GM23338 (cell line): ENCODE data around the gene POLR3G. TPM values are rescaled to one million over a fixed set of nuclear protein-coding genes. Genes with fewer than 3 reads are reported as not detected.

Source experiments
- ATAC-seq: fragments of 200-7000 bp; cut with Tn5 transposase; 3 replicates; pipeline ENCODE4 v1.9.1; 2020
- DNase-seq: peaks from one replicate; pipeline ENCODE4 v3.0.0-alpha.2; 2015; ENCODE audit warnings: low spot score
- H2AFZ ChIP-seq: fragments of 200-600 bp; sonication (generic); 2 replicates; pipeline ENCODE4 v1.8.0; 2016; ENCODE audit warnings: antibody characterized with exemption, mild to moderate bottlenecking, moderate library complexity
- H3F3A ChIP-seq: fragments of 200-600 bp; sonication (generic); replicated peaks from 2 replicates; pipeline ENCODE4 v1.8.0; 2017; ENCODE audit warnings: antibody characterized with exemption, mixed run types, low read depth
- H3K27ac ChIP-seq: fragments of 200-600 bp; sonication (generic); 2 replicates; pipeline ENCODE4 v1.6.1; 2016; ENCODE audit warnings: low read depth
- H3K27me3 ChIP-seq: fragments of 200-600 bp; sonication (generic); 2 replicates; pipeline ENCODE4 v1.8.0; 2016; ENCODE audit warnings: mild to moderate bottlenecking, mixed run types, moderate library complexity; ENCODE audit not compliant: insufficient read depth
- H3K36me3 ChIP-seq: fragments of 200-600 bp; sonication (generic); 2 replicates; pipeline ENCODE4 v1.8.0; 2016; ENCODE audit warnings: mild to moderate bottlenecking; ENCODE audit not compliant: insufficient read depth
- H3K4me1 ChIP-seq: fragments of 200-600 bp; sonication (generic); 2 replicates; pipeline ENCODE4 v1.8.0; 2016; ENCODE audit warnings: mild to moderate bottlenecking, moderate library complexity; ENCODE audit not compliant: insufficient read depth
- H3K4me2 ChIP-seq: fragments of 200-600 bp; sonication (generic); 2 replicates; pipeline ENCODE4 v1.7.1; 2017; ENCODE audit warnings: mixed run types
- H3K4me3 ChIP-seq: fragments of 200-600 bp; sonication (generic); 2 replicates; pipeline ENCODE4 v1.6.1; 2016; ENCODE audit warnings: mixed run types
- H3K79me2 ChIP-seq: fragments of 200-600 bp; sonication (generic); replicated peaks from 2 replicates; pipeline ENCODE4 v1.8.0; 2017; ENCODE audit warnings: mild to moderate bottlenecking; ENCODE audit not compliant: insufficient read depth
- H3K9me2 ChIP-seq: fragments of 200-600 bp; sonication (generic); 2 replicates; pipeline ENCODE4 v1.8.0; 2017; ENCODE audit not compliant: insufficient read depth
- H4K20me1 ChIP-seq: fragments of 200-600 bp; sonication (generic); replicated peaks from 2 replicates; pipeline ENCODE4 v1.8.0; 2017; ENCODE audit warnings: mild to moderate bottlenecking; ENCODE audit not compliant: insufficient read depth
- H3K27ac Mint-ChIP-seq: 2 replicates; pipeline ENCODE4 v1.8.0; 2020; ENCODE audit warnings: inconsistent platforms, mild to moderate bottlenecking, moderate library complexity, mixed read lengths
- H3K27me3 Mint-ChIP-seq: 3 replicates; pipeline ENCODE4 v1.8.0; 2022; ENCODE audit warnings: low read depth, mild to moderate bottlenecking, moderate library complexity, mixed read lengths, inconsistent platforms; ENCODE audit not compliant: insufficient read depth, poor library complexity
- H3K36me3 Mint-ChIP-seq: 3 replicates; pipeline ENCODE4 v1.8.0; 2021; ENCODE audit warnings: low read depth, mild to moderate bottlenecking, inconsistent platforms, moderate library complexity, mixed read lengths
- H3K4me1 Mint-ChIP-seq: 3 replicates; pipeline ENCODE4 v1.8.0; 2020; ENCODE audit warnings: mild to moderate bottlenecking, inconsistent platforms, mixed read lengths
- H3K4me3 Mint-ChIP-seq: 3 replicates; pipeline ENCODE4 v1.8.0; 2021; ENCODE audit warnings: moderate library complexity, mild to moderate bottlenecking, inconsistent platforms, mixed read lengths
- H3K9me3 Mint-ChIP-seq: 3 replicates; pipeline ENCODE4 v1.8.0; 2020; ENCODE audit warnings: moderate library complexity, mild to moderate bottlenecking, inconsistent platforms, mixed read lengths
- CREB1 ChIP-seq: fragments of 250-450 bp; sonication (Bioruptor Pico); IDR thresholded peaks from 2 replicates; pipeline ENCODE4 v1.5.0; 2020; ENCODE audit warnings: low read depth, mild to moderate bottlenecking, moderate library complexity
- EZH2 ChIP-seq: fragments of 200-600 bp; sonication (generic); IDR thresholded peaks from one replicate; pipeline ENCODE4 v1.8.0; 2017; ENCODE audit warnings: antibody characterized with exemption, mild to moderate bottlenecking, low read depth; ENCODE audit not compliant: unreplicated experiment
- EZH2phosphoT487 ChIP-seq: fragments of 200-600 bp; sonication (generic); IDR thresholded peaks from one replicate; pipeline ENCODE4 v1.8.1; 2018; ENCODE audit warnings: antibody characterized with exemption; ENCODE audit not compliant: unreplicated experiment
- JUNB ChIP-seq: IDR thresholded peaks from one replicate; pipeline ENCODE4 v1.6.1; 2016; ENCODE audit warnings: antibody characterized with exemption; ENCODE audit not compliant: unreplicated experiment
- NANOG ChIP-seq: IDR thresholded peaks from 2 replicates; pipeline ENCODE4 v1.6.1; 2016; ENCODE audit warnings: antibody characterized with exemption, borderline replicate concordance
- POLR2AphosphoS5 ChIP-seq: IDR thresholded peaks from 2 replicates; pipeline ENCODE4 v1.6.1; 2016; ENCODE audit warnings: antibody characterized with exemption, low read depth
- STAT1 ChIP-seq: IDR thresholded peaks from one replicate; pipeline ENCODE4 v1.6.1; 2016; ENCODE audit warnings: antibody characterized with exemption; ENCODE audit not compliant: unreplicated experiment
- ZNF114 ChIP-seq: fragments of 250-450 bp; sonication (Bioruptor Pico); IDR thresholded peaks from 2 replicates; pipeline ENCODE4 v1.5.0; 2020; ENCODE audit warnings: mild to moderate bottlenecking, moderate library complexity
- ZNF331 ChIP-seq: fragments of 250-450 bp; sonication (Bioruptor Pico); IDR thresholded peaks from 2 replicates; pipeline ENCODE4 v1.5.0; 2020; ENCODE audit warnings: low read depth, mild to moderate bottlenecking, moderate library complexity
- ZNF462 ChIP-seq: fragments of 250-450 bp; sonication (Bioruptor Pico); IDR thresholded peaks from 2 replicates; pipeline ENCODE4 v1.5.0; 2020; ENCODE audit warnings: mild to moderate bottlenecking, moderate library complexity
- polyA plus RNA-seq: library from polyadenylated mRNA; unstranded; fragments of >200 nt; fragmentation: Nextera tagmentation; extraction: Ambion mirVana; gene quantifications from 2 replicates; pipeline ENCODE4 v1.2.1, GENCODE V29; 2016
- total RNA-seq: library from RNA; depleted of rRNA; stranded (reverse); fragments of >200 nt; shearing (Covaris generic); gene quantifications from 2 replicates; pipeline ENCODE4 v1.2.3, GENCODE V29; 2014
- TF ChIP-seq, protein P1 (sequence below): IDR thresholded peaks from one replicate; pipeline ENCODE4 v1.6.1; 2018; ENCODE audit warnings: antibody characterized with exemption; ENCODE audit not compliant: unreplicated experiment
- TF ChIP-seq, protein P2 (sequence below): IDR thresholded peaks from 2 replicates; pipeline ENCODE4 v1.6.1; 2016; ENCODE audit warnings: antibody characterized with exemption
- TF ChIP-seq, protein P3 (sequence below), 2 experiments: fragments of 200-600 bp in 1 of 2; sonication (generic) in 1 of 2; conservative IDR thresholded peaks; 2 replicates each; pipeline versions ENCODE4 v1.5.1 to v1.6.1; 2016 to 2017; ENCODE audit warnings: antibody characterized with exemption in 2 of 2, low read depth in 2 of 2, mild to moderate bottlenecking in 2 of 2, moderate library complexity in 1 of 2

The POLR3G gene
- total and polyA plus RNA-seq, 2 experiments from 2014 or later = 147 to 376 TPM

DNA sequence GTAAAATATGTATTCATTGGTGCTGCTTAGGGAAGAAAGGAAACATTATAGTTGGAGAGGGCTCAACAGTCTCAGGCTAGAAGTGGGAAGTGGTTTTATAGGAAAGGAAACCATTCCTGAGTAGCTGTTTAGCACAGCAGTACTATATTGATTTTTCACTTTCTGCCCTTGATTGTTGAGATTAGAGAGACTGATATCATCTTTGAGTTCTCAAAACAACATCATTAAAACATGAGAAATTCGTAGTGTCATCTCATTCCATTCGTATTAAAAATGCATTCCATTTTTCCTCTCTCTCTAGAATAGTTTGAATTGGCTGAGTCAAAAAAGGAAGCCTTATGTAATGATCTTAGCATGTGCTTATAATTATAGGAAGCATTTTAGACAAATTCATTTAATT, 14.1 kb downstream of the POLR3G start:
- H3K36me3 Mint-ChIP-seq = peaks cover 86% of the 10 kb centered on the region
- 0 out of 2 replicates have a peak, but pooled peaks cover 7% of the 10 kb centered on the region for H4K20me1 ChIP-seq
- TF ChIP-seq, protein P1, sequence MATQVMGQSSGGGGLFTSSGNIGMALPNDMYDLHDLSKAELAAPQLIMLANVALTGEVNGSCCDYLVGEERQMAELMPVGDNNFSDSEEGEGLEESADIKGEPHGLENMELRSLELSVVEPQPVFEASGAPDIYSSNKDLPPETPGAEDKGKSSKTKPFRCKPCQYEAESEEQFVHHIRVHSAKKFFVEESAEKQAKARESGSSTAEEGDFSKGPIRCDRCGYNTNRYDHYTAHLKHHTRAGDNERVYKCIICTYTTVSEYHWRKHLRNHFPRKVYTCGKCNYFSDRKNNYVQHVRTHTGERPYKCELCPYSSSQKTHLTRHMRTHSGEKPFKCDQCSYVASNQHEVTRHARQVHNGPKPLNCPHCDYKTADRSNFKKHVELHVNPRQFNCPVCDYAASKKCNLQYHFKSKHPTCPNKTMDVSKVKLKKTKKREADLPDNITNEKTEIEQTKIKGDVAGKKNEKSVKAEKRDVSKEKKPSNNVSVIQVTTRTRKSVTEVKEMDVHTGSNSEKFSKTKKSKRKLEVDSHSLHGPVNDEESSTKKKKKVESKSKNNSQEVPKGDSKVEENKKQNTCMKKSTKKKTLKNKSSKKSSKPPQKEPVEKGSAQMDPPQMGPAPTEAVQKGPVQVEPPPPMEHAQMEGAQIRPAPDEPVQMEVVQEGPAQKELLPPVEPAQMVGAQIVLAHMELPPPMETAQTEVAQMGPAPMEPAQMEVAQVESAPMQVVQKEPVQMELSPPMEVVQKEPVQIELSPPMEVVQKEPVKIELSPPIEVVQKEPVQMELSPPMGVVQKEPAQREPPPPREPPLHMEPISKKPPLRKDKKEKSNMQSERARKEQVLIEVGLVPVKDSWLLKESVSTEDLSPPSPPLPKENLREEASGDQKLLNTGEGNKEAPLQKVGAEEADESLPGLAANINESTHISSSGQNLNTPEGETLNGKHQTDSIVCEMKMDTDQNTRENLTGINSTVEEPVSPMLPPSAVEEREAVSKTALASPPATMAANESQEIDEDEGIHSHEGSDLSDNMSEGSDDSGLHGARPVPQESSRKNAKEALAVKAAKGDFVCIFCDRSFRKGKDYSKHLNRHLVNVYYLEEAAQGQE = no peak
- TF ChIP-seq, protein P2, sequence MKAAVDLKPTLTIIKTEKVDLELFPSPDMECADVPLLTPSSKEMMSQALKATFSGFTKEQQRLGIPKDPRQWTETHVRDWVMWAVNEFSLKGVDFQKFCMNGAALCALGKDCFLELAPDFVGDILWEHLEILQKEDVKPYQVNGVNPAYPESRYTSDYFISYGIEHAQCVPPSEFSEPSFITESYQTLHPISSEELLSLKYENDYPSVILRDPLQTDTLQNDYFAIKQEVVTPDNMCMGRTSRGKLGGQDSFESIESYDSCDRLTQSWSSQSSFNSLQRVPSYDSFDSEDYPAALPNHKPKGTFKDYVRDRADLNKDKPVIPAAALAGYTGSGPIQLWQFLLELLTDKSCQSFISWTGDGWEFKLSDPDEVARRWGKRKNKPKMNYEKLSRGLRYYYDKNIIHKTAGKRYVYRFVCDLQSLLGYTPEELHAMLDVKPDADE = no peak
- TF ChIP-seq EZH2phosphoT487 = no peak
- no peak for TF ChIP-seq JUNB
- TF ChIP-seq, protein P3, sequence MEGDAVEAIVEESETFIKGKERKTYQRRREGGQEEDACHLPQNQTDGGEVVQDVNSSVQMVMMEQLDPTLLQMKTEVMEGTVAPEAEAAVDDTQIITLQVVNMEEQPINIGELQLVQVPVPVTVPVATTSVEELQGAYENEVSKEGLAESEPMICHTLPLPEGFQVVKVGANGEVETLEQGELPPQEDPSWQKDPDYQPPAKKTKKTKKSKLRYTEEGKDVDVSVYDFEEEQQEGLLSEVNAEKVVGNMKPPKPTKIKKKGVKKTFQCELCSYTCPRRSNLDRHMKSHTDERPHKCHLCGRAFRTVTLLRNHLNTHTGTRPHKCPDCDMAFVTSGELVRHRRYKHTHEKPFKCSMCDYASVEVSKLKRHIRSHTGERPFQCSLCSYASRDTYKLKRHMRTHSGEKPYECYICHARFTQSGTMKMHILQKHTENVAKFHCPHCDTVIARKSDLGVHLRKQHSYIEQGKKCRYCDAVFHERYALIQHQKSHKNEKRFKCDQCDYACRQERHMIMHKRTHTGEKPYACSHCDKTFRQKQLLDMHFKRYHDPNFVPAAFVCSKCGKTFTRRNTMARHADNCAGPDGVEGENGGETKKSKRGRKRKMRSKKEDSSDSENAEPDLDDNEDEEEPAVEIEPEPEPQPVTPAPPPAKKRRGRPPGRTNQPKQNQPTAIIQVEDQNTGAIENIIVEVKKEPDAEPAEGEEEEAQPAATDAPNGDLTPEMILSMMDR (conservative IDR thresholded peaks at IDR 0.05; ENCODE audit: low read depth in 2 of 2) = no peak
- no peak for TF ChIP-seq ZNF462
- TF ChIP-seq POLR2AphosphoS5 = no peak
- TF ChIP-seq STAT1 = no peak
- no peak for TF ChIP-seq ZNF331
- TF ChIP-seq ZNF114 (CRISPR knock-in tag) = no peak
- TF ChIP-seq EZH2 = no peak
- TF ChIP-seq NANOG = no peak
- TF ChIP-seq CREB1 (CRISPR knock-in tag) = no peak
- H3K9me3 Mint-ChIP-seq = no peaks in the 10 kb centered on the region
- no peak overlapping the region for H3K4me3 Mint-ChIP-seq
- no peak overlapping the region for H3K4me2 ChIP-seq
- peaks cover 2% of the 10 kb centered on the region for H3K27me3 Mint-ChIP-seq
- no peak overlapping the region for H3K4me3 ChIP-seq
- H3K4me1 Mint-ChIP-seq = peaks cover 9% of the 10 kb centered on the region
- H3F3A ChIP-seq = peaks cover 8% of the 10 kb centered on the region; the same call in 1 of the 2 replicates
- H3K27me3 ChIP-seq = no peaks in the 10 kb centered on the region
- H3K36me3 ChIP-seq = peaks cover 39% of the 10 kb centered on the region; the same call in 1 of the 2 replicates
- H2AFZ ChIP-seq = no peak overlapping the region
- peaks cover 9% of the 10 kb centered on the region for H3K4me1 ChIP-seq
- H3K27ac Mint-ChIP-seq = no peak overlapping the region
- DNase-seq = no peak
- H3K9me2 ChIP-seq = no peaks in the 10 kb centered on the region
- no peak overlapping the region for H3K27ac ChIP-seq
- peaks cover 32% of the 10 kb centered on the region for H3K79me2 ChIP-seq
- ATAC-seq = no peak
